HEK293 (cell line): ENCODE data around the gene EIF5A.

Source experiments
- BCL6B ChIP-seq: fragments of 450-650 bp; formaldehyde crosslinking; IDR thresholded peaks from 2 replicates; pipeline ENCODE4 v1.5.1; 2017; ENCODE audit warnings: missing biosample characterization, missing genetic modification characterization
- EGR2 ChIP-seq: fragments of 450-650 bp; formaldehyde crosslinking; IDR thresholded peaks from 2 replicates; pipeline ENCODE4 v1.5.1; 2016; ENCODE audit warnings: low read depth, missing biosample characterization, missing genetic modification characterization
- GLI2 ChIP-seq: fragments of 450-650 bp; formaldehyde crosslinking; IDR thresholded peaks from 2 replicates; pipeline ENCODE4; 2017; ENCODE audit warnings: missing biosample characterization, missing genetic modification characterization, low read depth, borderline replicate concordance
- HOXA7 ChIP-seq: sonication (generic); formaldehyde crosslinking; IDR thresholded peaks from 2 replicates; pipeline ENCODE4 v1.8.1; 2022; ENCODE audit warnings: missing genetic modification reagents, borderline replicate concordance
- KLF1 ChIP-seq: fragments of 450-650 bp; formaldehyde crosslinking; IDR thresholded peaks from 2 replicates; pipeline ENCODE4 v1.5.1; 2016; ENCODE audit warnings: missing biosample characterization, missing genetic modification characterization
- KLF16 ChIP-seq: fragments of 450-650 bp; formaldehyde crosslinking; IDR thresholded peaks from 2 replicates; pipeline ENCODE4 v1.5.1; 2017; ENCODE audit warnings: missing biosample characterization, missing genetic modification characterization
- KLF9 ChIP-seq: fragments of 450-650 bp; formaldehyde crosslinking; IDR thresholded peaks from 2 replicates; pipeline ENCODE4 v1.5.1; 2016; ENCODE audit warnings: missing biosample characterization, missing genetic modification characterization, low read depth
- MYNN ChIP-seq: fragments of 450-650 bp; formaldehyde crosslinking; IDR thresholded peaks from 2 replicates; pipeline ENCODE4 v1.5.1; 2016; ENCODE audit warnings: missing biosample characterization, missing genetic modification characterization, borderline replicate concordance
- MZF1 ChIP-seq: fragments of 450-650 bp; formaldehyde crosslinking; IDR thresholded peaks from 2 replicates; pipeline ENCODE4 v1.5.1; 2017; ENCODE audit warnings: missing biosample characterization, missing genetic modification characterization, borderline replicate concordance
- OSR2 ChIP-seq: fragments of 450-650 bp; formaldehyde crosslinking; IDR thresholded peaks from 2 replicates; pipeline ENCODE4 v1.5.1; 2016; ENCODE audit warnings: missing biosample characterization, missing genetic modification characterization
- SP2 ChIP-seq: fragments of 450-650 bp; formaldehyde crosslinking; IDR thresholded peaks from 2 replicates; pipeline ENCODE4 v1.5.1; 2016; ENCODE audit warnings: missing biosample characterization, missing genetic modification characterization
- TCF7L2 ChIP-seq: IDR thresholded peaks from 2 replicates; pipeline ENCODE4 v1.6.1; 2011; ENCODE audit warnings: low read depth, mild to moderate bottlenecking, inconsistent platforms, low read length, moderate library complexity, borderline replicate concordance
- ZBTB21 ChIP-seq: fragments of 450-650 bp; formaldehyde crosslinking; IDR thresholded peaks from 2 replicates; pipeline ENCODE4 v1.5.1; 2017; ENCODE audit warnings: missing biosample characterization, missing genetic modification characterization
- ZBTB7A ChIP-seq: fragments of 450-650 bp; formaldehyde crosslinking; IDR thresholded peaks from 2 replicates; pipeline ENCODE4 v1.5.1; 2016; ENCODE audit warnings: low read depth, missing biosample characterization, missing genetic modification characterization
- ZFP37 ChIP-seq: fragments of 450-650 bp; formaldehyde crosslinking; IDR thresholded peaks from 2 replicates; pipeline ENCODE4 v1.5.1; 2016; ENCODE audit warnings: missing biosample characterization, missing genetic modification characterization
- ZNF155 ChIP-seq: fragments of 450-650 bp; formaldehyde crosslinking; IDR thresholded peaks from 2 replicates; pipeline ENCODE4 v1.5.1; 2016; ENCODE audit warnings: missing biosample characterization, missing genetic modification characterization
- ZNF169 ChIP-seq: fragments of 450-650 bp; formaldehyde crosslinking; IDR thresholded peaks from 2 replicates; pipeline ENCODE4 v1.5.1; 2016; ENCODE audit warnings: missing biosample characterization, missing genetic modification characterization
- ZNF404 ChIP-seq: fragments of 450-650 bp; formaldehyde crosslinking; IDR thresholded peaks from 2 replicates; pipeline ENCODE4 v1.5.1; 2017; ENCODE audit warnings: missing biosample characterization, missing genetic modification characterization
- ZNF423 ChIP-seq: fragments of 450-650 bp; formaldehyde crosslinking; IDR thresholded peaks from 2 replicates; pipeline ENCODE4 v1.5.1; 2016; ENCODE audit warnings: missing biosample characterization, missing genetic modification characterization
- ZNF449 ChIP-seq: fragments of 450-650 bp; formaldehyde crosslinking; IDR thresholded peaks from 2 replicates; pipeline ENCODE4 v1.5.1; 2017; ENCODE audit warnings: missing biosample characterization, mild to moderate bottlenecking, missing genetic modification characterization, moderate library complexity
- ZNF521 ChIP-seq: fragments of 450-650 bp; formaldehyde crosslinking; IDR thresholded peaks from 2 replicates; pipeline ENCODE4 v1.5.1; 2017; ENCODE audit warnings: missing biosample characterization, mild to moderate bottlenecking, missing genetic modification characterization
- ZNF548 ChIP-seq: fragments of 450-650 bp; formaldehyde crosslinking; IDR thresholded peaks from 2 replicates; pipeline ENCODE4 v1.5.1; 2016; ENCODE audit warnings: missing biosample characterization, missing genetic modification characterization
- ZNF600 ChIP-seq: fragments of 450-650 bp; formaldehyde crosslinking; IDR thresholded peaks from 2 replicates; pipeline ENCODE4 v1.5.1; 2016; ENCODE audit warnings: missing biosample characterization, missing genetic modification characterization
- ZNF623 ChIP-seq: fragments of 450-650 bp; formaldehyde crosslinking; IDR thresholded peaks from 2 replicates; pipeline ENCODE4 v1.5.1; 2016; ENCODE audit warnings: missing biosample characterization, missing genetic modification characterization
- ZNF626 ChIP-seq: fragments of 450-650 bp; sonication (Bioruptor Pico); formaldehyde crosslinking; IDR thresholded peaks from 2 replicates; pipeline ENCODE4 v1.5.1; 2018; ENCODE audit warnings: missing biosample characterization, missing genetic modification characterization, inconsistent platforms
- ZNF664 ChIP-seq: fragments of 450-650 bp; formaldehyde crosslinking; IDR thresholded peaks from 2 replicates; pipeline ENCODE4 v1.5.1; 2016; ENCODE audit warnings: missing biosample characterization, missing genetic modification characterization
- ZNF776 ChIP-seq: fragments of 450-650 bp; formaldehyde crosslinking; IDR thresholded peaks from 2 replicates; pipeline ENCODE4 v1.5.0; 2017; ENCODE audit warnings: missing biosample characterization, missing genetic modification characterization, borderline replicate concordance
- ZNF785 ChIP-seq: fragments of 450-650 bp; formaldehyde crosslinking; IDR thresholded peaks from 2 replicates; pipeline ENCODE4 v1.5.1; 2016; ENCODE audit warnings: missing biosample characterization, missing genetic modification characterization
- ZSCAN23 ChIP-seq: fragments of 450-650 bp; formaldehyde crosslinking; IDR thresholded peaks from 2 replicates; pipeline ENCODE4 v1.5.1; 2016; ENCODE audit warnings: missing biosample characterization, missing genetic modification characterization
- TF ChIP-seq, protein P1 (sequence below): fragments of 450-650 bp; formaldehyde crosslinking; IDR thresholded peaks from 2 replicates; pipeline ENCODE4 v1.5.1; 2016; ENCODE audit warnings: missing biosample characterization, missing genetic modification characterization
- TF ChIP-seq, protein P2 (sequence below): fragments of 450-650 bp; formaldehyde crosslinking; IDR thresholded peaks from 2 replicates; pipeline ENCODE4; 2016; ENCODE audit warnings: missing biosample characterization, missing genetic modification characterization
- TF ChIP-seq, protein P3 (sequence below): fragments of 450-650 bp; formaldehyde crosslinking; IDR thresholded peaks from 2 replicates; pipeline ENCODE4 v1.5.1; 2016; ENCODE audit warnings: missing biosample characterization, missing genetic modification characterization
- TF ChIP-seq, protein P4 (sequence below): fragments of 450-650 bp; IDR thresholded peaks from 2 replicates; pipeline ENCODE4 v1.5.1; 2018; ENCODE audit warnings: missing biosample characterization, missing genetic modification characterization

EIF5A gene

GRCh38 chr17:7281074-7281952 is 26.1 kb upstream of the EIF5A start, which contains the start of gene SLC2A4 (continued):
- TF ChIP-seq, protein P1, sequence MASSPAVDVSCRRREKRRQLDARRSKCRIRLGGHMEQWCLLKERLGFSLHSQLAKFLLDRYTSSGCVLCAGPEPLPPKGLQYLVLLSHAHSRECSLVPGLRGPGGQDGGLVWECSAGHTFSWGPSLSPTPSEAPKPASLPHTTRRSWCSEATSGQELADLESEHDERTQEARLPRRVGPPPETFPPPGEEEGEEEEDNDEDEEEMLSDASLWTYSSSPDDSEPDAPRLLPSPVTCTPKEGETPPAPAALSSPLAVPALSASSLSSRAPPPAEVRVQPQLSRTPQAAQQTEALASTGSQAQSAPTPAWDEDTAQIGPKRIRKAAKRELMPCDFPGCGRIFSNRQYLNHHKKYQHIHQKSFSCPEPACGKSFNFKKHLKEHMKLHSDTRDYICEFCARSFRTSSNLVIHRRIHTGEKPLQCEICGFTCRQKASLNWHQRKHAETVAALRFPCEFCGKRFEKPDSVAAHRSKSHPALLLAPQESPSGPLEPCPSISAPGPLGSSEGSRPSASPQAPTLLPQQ (tag by site-specific recombination), result peak; percentile 61; the same call in 1 of the 2 replicates
- TF ChIP-seq ZBTB21, result no peak
- peak; percentile 88 for TF ChIP-seq SP2
- peak; percentile 99 for TF ChIP-seq KLF9 (tag by site-specific recombination)
- peak; percentile 33 for TF ChIP-seq ZNF600 (tag by site-specific recombination)
- TF ChIP-seq ZNF449, result peak; percentile 51
- no peak for TF ChIP-seq ZNF404 (tag by site-specific recombination)
- TF ChIP-seq, protein P2, sequence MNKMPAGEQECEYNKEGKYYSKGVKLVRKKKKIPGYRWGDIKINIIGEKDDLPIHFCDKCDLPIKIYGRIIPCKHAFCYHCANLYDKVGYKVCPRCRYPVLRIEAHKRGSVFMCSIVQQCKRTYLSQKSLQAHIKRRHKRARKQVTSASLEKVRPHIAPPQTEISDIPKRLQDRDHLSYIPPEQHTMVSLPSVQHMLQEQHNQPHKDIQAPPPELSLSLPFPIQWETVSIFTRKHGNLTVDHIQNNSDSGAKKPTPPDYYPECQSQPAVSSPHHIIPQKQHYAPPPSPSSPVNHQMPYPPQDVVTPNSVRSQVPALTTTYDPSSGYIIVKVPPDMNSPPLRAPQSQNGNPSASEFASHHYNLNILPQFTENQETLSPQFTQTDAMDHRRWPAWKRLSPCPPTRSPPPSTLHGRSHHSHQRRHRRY, result no peak
- TF ChIP-seq MYNN (tag by site-specific recombination), result no peak
- TF ChIP-seq ZNF623 (tag by site-specific recombination), result no peak
- no peak for TF ChIP-seq MZF1 (tag by site-specific recombination)
- TF ChIP-seq ZNF155 (tag by site-specific recombination), result no peak
- TF ChIP-seq, protein P3, sequence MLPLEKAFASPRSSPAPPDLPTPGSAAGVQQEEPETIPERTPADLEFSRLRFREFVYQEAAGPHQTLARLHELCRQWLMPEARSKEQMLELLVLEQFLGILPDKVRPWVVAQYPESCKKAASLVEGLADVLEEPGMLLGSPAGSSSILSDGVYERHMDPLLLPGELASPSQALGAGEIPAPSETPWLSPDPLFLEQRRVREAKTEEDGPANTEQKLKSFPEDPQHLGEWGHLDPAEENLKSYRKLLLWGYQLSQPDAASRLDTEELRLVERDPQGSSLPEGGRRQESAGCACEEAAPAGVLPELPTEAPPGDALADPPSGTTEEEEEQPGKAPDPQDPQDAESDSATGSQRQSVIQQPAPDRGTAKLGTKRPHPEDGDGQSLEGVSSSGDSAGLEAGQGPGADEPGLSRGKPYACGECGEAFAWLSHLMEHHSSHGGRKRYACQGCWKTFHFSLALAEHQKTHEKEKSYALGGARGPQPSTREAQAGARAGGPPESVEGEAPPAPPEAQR (tag by site-specific recombination), result no peak
- no peak for TF ChIP-seq ZNF776 (tag by site-specific recombination)
- no peak for TF ChIP-seq HOXA7
- TF ChIP-seq ZFP37 (tag by site-specific recombination), result no peak
- peak; percentile 57; the same call in 1 of the 2 replicates for TF ChIP-seq KLF16 (tag by site-specific recombination)
- no peak for TF ChIP-seq OSR2 (tag by site-specific recombination)
- no peak; the same call in 1 of the 2 replicates for TF ChIP-seq EGR2 (tag by site-specific recombination)
- no peak; the same call in 1 of the 2 replicates for TF ChIP-seq ZNF548 (tag by site-specific recombination)
- TF ChIP-seq, protein P4, sequence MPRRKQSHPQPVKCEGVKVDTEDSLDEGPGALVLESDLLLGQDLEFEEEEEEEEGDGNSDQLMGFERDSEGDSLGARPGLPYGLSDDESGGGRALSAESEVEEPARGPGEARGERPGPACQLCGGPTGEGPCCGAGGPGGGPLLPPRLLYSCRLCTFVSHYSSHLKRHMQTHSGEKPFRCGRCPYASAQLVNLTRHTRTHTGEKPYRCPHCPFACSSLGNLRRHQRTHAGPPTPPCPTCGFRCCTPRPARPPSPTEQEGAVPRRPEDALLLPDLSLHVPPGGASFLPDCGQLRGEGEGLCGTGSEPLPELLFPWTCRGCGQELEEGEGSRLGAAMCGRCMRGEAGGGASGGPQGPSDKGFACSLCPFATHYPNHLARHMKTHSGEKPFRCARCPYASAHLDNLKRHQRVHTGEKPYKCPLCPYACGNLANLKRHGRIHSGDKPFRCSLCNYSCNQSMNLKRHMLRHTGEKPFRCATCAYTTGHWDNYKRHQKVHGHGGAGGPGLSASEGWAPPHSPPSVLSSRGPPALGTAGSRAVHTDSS (tag by site-specific recombination), result no peak
- no peak for TF ChIP-seq ZNF169
- TF ChIP-seq ZNF785 (tag by site-specific recombination), result no peak
- no peak for TF ChIP-seq ZNF423 (tag by site-specific recombination)
- TF ChIP-seq BCL6B (tag by site-specific recombination), result no peak
- TF ChIP-seq TCF7L2, result peak; percentile 92
- no peak for TF ChIP-seq ZSCAN23 (tag by site-specific recombination)
- TF ChIP-seq ZNF664 (tag by site-specific recombination), result no peak
- TF ChIP-seq KLF1, result peak; percentile 70
- TF ChIP-seq ZNF521 (tag by site-specific recombination), result no peak
- TF ChIP-seq GLI2 (tag by site-specific recombination), result no peak
- TF ChIP-seq ZNF626, result no peak
- TF ChIP-seq ZBTB7A (tag by site-specific recombination), result 0 out of 2 replicates have a peak, but pooled peaks have one; percentile 49
